ENCODE results near the gene CAMTA1.

DNA sequence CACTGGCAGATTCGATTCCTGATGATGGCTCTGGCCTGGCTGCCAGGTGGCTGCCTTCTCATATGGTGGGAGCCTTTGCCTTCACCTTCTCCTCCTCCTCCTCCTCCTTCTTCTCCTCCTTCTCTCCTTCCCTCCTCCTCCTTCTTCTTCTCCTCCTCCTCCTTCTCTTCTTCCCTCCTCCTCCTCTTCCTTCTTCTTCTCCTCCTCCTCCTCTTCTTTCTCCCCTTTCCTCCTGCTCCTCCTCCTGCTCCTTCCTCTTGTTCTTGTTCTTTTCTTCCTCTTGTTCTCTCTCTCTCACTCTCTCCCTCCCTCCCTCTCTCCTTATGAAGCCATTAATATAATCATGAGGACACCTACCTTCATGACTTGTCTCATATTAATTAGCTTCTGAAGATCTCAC, 278.7 kb downstream of the CAMTA1 start:
- no peak for TF ChIP-seq POLR2A (IDR thresholded peaks at IDR 0.05)
- TF ChIP-seq, protein P1, sequence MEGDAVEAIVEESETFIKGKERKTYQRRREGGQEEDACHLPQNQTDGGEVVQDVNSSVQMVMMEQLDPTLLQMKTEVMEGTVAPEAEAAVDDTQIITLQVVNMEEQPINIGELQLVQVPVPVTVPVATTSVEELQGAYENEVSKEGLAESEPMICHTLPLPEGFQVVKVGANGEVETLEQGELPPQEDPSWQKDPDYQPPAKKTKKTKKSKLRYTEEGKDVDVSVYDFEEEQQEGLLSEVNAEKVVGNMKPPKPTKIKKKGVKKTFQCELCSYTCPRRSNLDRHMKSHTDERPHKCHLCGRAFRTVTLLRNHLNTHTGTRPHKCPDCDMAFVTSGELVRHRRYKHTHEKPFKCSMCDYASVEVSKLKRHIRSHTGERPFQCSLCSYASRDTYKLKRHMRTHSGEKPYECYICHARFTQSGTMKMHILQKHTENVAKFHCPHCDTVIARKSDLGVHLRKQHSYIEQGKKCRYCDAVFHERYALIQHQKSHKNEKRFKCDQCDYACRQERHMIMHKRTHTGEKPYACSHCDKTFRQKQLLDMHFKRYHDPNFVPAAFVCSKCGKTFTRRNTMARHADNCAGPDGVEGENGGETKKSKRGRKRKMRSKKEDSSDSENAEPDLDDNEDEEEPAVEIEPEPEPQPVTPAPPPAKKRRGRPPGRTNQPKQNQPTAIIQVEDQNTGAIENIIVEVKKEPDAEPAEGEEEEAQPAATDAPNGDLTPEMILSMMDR (IDR thresholded peaks at IDR 0.05) = no peak
